Measurements from ENCODE around the gene INPP4A. TPM values are rescaled to one million over a fixed set of nuclear protein-coding genes. Genes with fewer than 3 reads are reported as not detected.

Gene INPP4A
- polyA plus RNA-seq, 1 donor (not counting 4 experiments of a cell fraction or from before 2014, with no cell fraction given): 10.7 TPM

- Histone ChIP-seq H3K27ac (ENCODE audit: control insufficient read depth, insufficient read depth, low read length) (no peak overlapping the region), H3K4me3 (ENCODE audit: control insufficient read depth in 2 of 3, extremely low read depth in 1 of 3, insufficient read depth in 2 of 3, low read depth in 1 of 3, low read length in 3 of 3) (no peak overlapping the region), H3K9me1 (ENCODE audit: control insufficient read depth, extremely low read depth, insufficient read depth, low read length) (no peaks in the 10 kb centered on the region), H3K9me3 (ENCODE audit: control insufficient read depth, low read depth, low read length) (peaks cover 3% of the 10 kb centered on the region), H3K4me2 (ENCODE audit: control insufficient read depth, extremely low read depth, insufficient read depth, low read depth, low read length) (no peak overlapping the region), H3K79me2 (ENCODE audit: control insufficient read depth, insufficient read depth, low read length) (no peaks in the 10 kb centered on the region), H3K9ac (ENCODE audit: control insufficient read depth, extremely low read depth, insufficient read depth, low read length) (no peak overlapping the region), H3K4me1 (ENCODE audit: control insufficient read depth, extremely low read depth, insufficient read depth, low read length) (no peaks in the 10 kb centered on the region), H3K36me3 (ENCODE audit: control insufficient read depth in 2 of 2, extremely low read depth in 1 of 2, insufficient read depth in 2 of 2, low read length in 2 of 2) (no peaks in the 10 kb centered on the region), H4K20me1 (ENCODE audit: control insufficient read depth, extremely low read depth, insufficient read depth, low read length) (no peaks in the 10 kb centered on the region), H2AFZ (ENCODE audit: control insufficient read depth, low read length) (no peak overlapping the region), H3K27me3 (ENCODE audit: control insufficient read depth, extremely low read depth, insufficient read depth, low read length) (no peaks in the 10 kb centered on the region)
- FAIRE-seq: no peak
- no peak for DNase-seq (ENCODE audit: low read depth, low spot score)
- TF ChIP-seq CTCF (optimal IDR thresholded peaks at IDR 0.05 in 1 of 3, IDR thresholded peaks at IDR 0.05 in 1 of 3, conservative IDR thresholded peaks at IDR 0.05 in 1 of 3; ENCODE audit: extremely low read depth in 1 of 3, insufficient read depth in 2 of 3, low read length in 3 of 3): no peak
- TF ChIP-seq EZH2 (IDR thresholded peaks at IDR 0.05; ENCODE audit: low read length): no peak
- dilution Hi-C loops (cut with MboI; ENCODE audit: extremely low pct_ligation_motif_present, low sequenced_read_pairs): no loop called here
These were observed 7.9 kb upstream of the INPP4A start for GRCh38 chr2:98436734-98437133.

GRCh38 chr2:98438190-98439133, 6.2 kb upstream of the INPP4A start:
- peaks cover 3% of the 10 kb centered on the region for H3K9me3 ChIP-seq (ENCODE audit: control insufficient read depth, low read depth, low read length)
- H3K36me3 ChIP-seq (ENCODE audit: control insufficient read depth in 2 of 2, extremely low read depth in 1 of 2, insufficient read depth in 2 of 2, low read length in 2 of 2): no peaks in the 10 kb centered on the region
- H3K4me3 ChIP-seq (ENCODE audit: control insufficient read depth in 2 of 3, extremely low read depth in 1 of 3, insufficient read depth in 2 of 3, low read depth in 1 of 3, low read length in 3 of 3): no peak overlapping the region
- TF ChIP-seq CTCF (optimal IDR thresholded peaks at IDR 0.05 in 1 of 3, IDR thresholded peaks at IDR 0.05 in 1 of 3, conservative IDR thresholded peaks at IDR 0.05 in 1 of 3; ENCODE audit: extremely low read depth in 1 of 3, insufficient read depth in 2 of 3, low read length in 3 of 3): no peak
- no peak for TF ChIP-seq EZH2 (IDR thresholded peaks at IDR 0.05; ENCODE audit: low read length)
- H4K20me1 ChIP-seq (ENCODE audit: control insufficient read depth, extremely low read depth, insufficient read depth, low read length): no peaks in the 10 kb centered on the region
- FAIRE-seq: no peak
- no peaks in the 10 kb centered on the region for H3K79me2 ChIP-seq (ENCODE audit: control insufficient read depth, insufficient read depth, low read length)
- no peak overlapping the region for H3K9ac ChIP-seq (ENCODE audit: control insufficient read depth, extremely low read depth, insufficient read depth, low read length)
- no peaks in the 10 kb centered on the region for H3K27me3 ChIP-seq (ENCODE audit: control insufficient read depth, extremely low read depth, insufficient read depth, low read length)
- H3K4me1 ChIP-seq (ENCODE audit: control insufficient read depth, extremely low read depth, insufficient read depth, low read length): no peaks in the 10 kb centered on the region
- no peak overlapping the region for H3K27ac ChIP-seq (ENCODE audit: control insufficient read depth, insufficient read depth, low read length)
- no peak for DNase-seq (ENCODE audit: low read depth, low spot score)
- no peak overlapping the region for H3K4me2 ChIP-seq (ENCODE audit: control insufficient read depth, extremely low read depth, insufficient read depth, low read depth, low read length)
- H3K9me1 ChIP-seq (ENCODE audit: control insufficient read depth, extremely low read depth, insufficient read depth, low read length): no peaks in the 10 kb centered on the region
- dilution Hi-C loops (cut with MboI; ENCODE audit: extremely low pct_ligation_motif_present, low sequenced_read_pairs): no loop called here
- no peak overlapping the region for H2AFZ ChIP-seq (ENCODE audit: control insufficient read depth, low read length)
